H9 (cell line): ENCODE results near the gene SLC25A24. TPM values are rescaled to one million over a fixed set of nuclear protein-coding genes. Genes with fewer than 3 reads are reported as not detected.

Source experiments
- DNase-seq: peaks from one replicate; pipeline ENCODE4 v3.0.0-alpha.2; 2017
- H2AFZ ChIP-seq: one replicate; pipeline ENCODE4 v1.6.1; 2013; ENCODE audit warnings: mild to moderate bottlenecking, low read length, control low read depth, moderate library complexity
- H2AK5ac ChIP-seq: 2 replicates; pipeline ENCODE4 v1.6.1; 2013; ENCODE audit warnings: low read length, control low read depth, mixed read lengths; ENCODE audit not compliant: insufficient read length
- H2BK120ac ChIP-seq: one replicate; pipeline ENCODE4 v1.6.1; 2013; ENCODE audit warnings: low read depth, mild to moderate bottlenecking, low read length, control low read depth, inconsistent platforms; ENCODE audit not compliant: poor library complexity, severe bottlenecking
- H2BK12ac ChIP-seq: 2 replicates; pipeline ENCODE4 v1.6.1; 2013; ENCODE audit warnings: low read length, control low read depth, mixed read lengths, low read depth; ENCODE audit not compliant: insufficient read length
- H2BK15ac ChIP-seq: 2 replicates; pipeline ENCODE4 v1.6.1; 2013; ENCODE audit warnings: low read depth, low read length, control low read depth
- H2BK20ac ChIP-seq: one replicate; pipeline ENCODE4 v1.6.1; 2013; ENCODE audit warnings: low read depth, mild to moderate bottlenecking, low read length, control low read depth, inconsistent platforms; ENCODE audit not compliant: poor library complexity, severe bottlenecking
- H2BK5ac ChIP-seq: 2 replicates; pipeline ENCODE4 v1.6.1; 2013; ENCODE audit warnings: low read length, control low read depth, mixed read lengths; ENCODE audit not compliant: insufficient read length
- H3K14ac ChIP-seq: 2 replicates; pipeline ENCODE4 v1.6.1; 2013; ENCODE audit warnings: low read length, control low read depth; ENCODE audit not compliant: insufficient read depth
- H3K18ac ChIP-seq: 2 replicates; pipeline ENCODE4 v1.6.1; 2013; ENCODE audit warnings: low read depth, mild to moderate bottlenecking, mixed read lengths, low read length, control low read depth; ENCODE audit not compliant: insufficient read length
- H3K23ac ChIP-seq: 2 replicates; pipeline ENCODE4 v1.6.1; 2013; ENCODE audit warnings: low read length, control low read depth, mixed read lengths, low read depth; ENCODE audit not compliant: insufficient read length
- H3K23me2 ChIP-seq: 2 replicates; pipeline ENCODE4 v1.6.1; 2013; ENCODE audit warnings: low read depth, mild to moderate bottlenecking, mixed read lengths, low read length, control low read depth; ENCODE audit not compliant: insufficient read length, poor library complexity, severe bottlenecking
- H3K27ac ChIP-seq: 2 replicates; pipeline ENCODE4 v1.5.1; 2013; ENCODE audit warnings: low read length, control low read depth, mixed read lengths, low read depth; ENCODE audit not compliant: insufficient read length
- H3K27me3 ChIP-seq: 2 replicates; pipeline ENCODE4 v1.6.1; 2013; ENCODE audit warnings: low read length, control low read depth, inconsistent platforms; ENCODE audit not compliant: insufficient read depth
- H3K4ac ChIP-seq: 2 replicates; pipeline ENCODE4 v1.6.1; 2013; ENCODE audit warnings: low read depth, mild to moderate bottlenecking, control low read depth, inconsistent platforms, low read length, moderate library complexity
- H3K4me1 ChIP-seq: 2 replicates; pipeline ENCODE4 v1.6.1; 2013; ENCODE audit warnings: low read length, control low read depth, inconsistent platforms; ENCODE audit not compliant: insufficient read depth
- H3K4me2 ChIP-seq: 2 replicates; pipeline ENCODE4 v1.6.1; 2013; ENCODE audit warnings: low read length, control low read depth, mixed read lengths; ENCODE audit not compliant: insufficient read length, insufficient read depth
- H3K56ac ChIP-seq: 2 replicates; pipeline ENCODE4 v1.6.1; 2013; ENCODE audit warnings: low read depth, mild to moderate bottlenecking, mixed read lengths, low read length, control low read depth; ENCODE audit not compliant: insufficient read length
- H3K79me1 ChIP-seq: 2 replicates; pipeline ENCODE4 v1.6.1; 2013; ENCODE audit warnings: low read depth, mild to moderate bottlenecking, moderate library complexity, low read length, control low read depth, inconsistent platforms; ENCODE audit not compliant: insufficient read depth, poor library complexity, severe bottlenecking
- H3K79me2 ChIP-seq: 2 replicates; pipeline ENCODE4 v1.6.1; 2013; ENCODE audit warnings: low read length, control low read depth, inconsistent platforms; ENCODE audit not compliant: insufficient read depth
- H3K9ac ChIP-seq: 2 replicates; pipeline ENCODE4 v1.6.1; 2013; ENCODE audit warnings: low read length, control low read depth, mixed read lengths; ENCODE audit not compliant: insufficient read length; ENCODE audit errors: extremely low read depth
- H3K9me3 ChIP-seq: one replicate; pipeline ENCODE4 v1.6.1; 2013; ENCODE audit warnings: low read depth, low read length, inconsistent platforms; ENCODE audit not compliant: control insufficient read depth
- H3T11ph ChIP-seq: one replicate; pipeline ENCODE4 v1.6.1; 2013; ENCODE audit warnings: mild to moderate bottlenecking, low read length, control low read depth, inconsistent platforms
- H4K20me1 ChIP-seq: one replicate; pipeline ENCODE4 v1.6.1; 2013; ENCODE audit not compliant: control insufficient read depth, insufficient read length, insufficient read depth
- H4K5ac ChIP-seq: 2 replicates; pipeline ENCODE4 v1.6.1; 2013; ENCODE audit warnings: low read depth, mild to moderate bottlenecking, mixed read lengths, low read length, control low read depth; ENCODE audit not compliant: insufficient read length
- H4K8ac ChIP-seq: replicated peaks from 2 replicates; pipeline ENCODE4 v1.6.1; 2013; ENCODE audit warnings: low read length, control low read depth, mixed read lengths, low read depth; ENCODE audit not compliant: insufficient read length
- H4K91ac ChIP-seq: 2 replicates; pipeline ENCODE4 v1.6.1; 2013; ENCODE audit warnings: low read depth, mild to moderate bottlenecking, moderate library complexity, mixed read lengths, low read length, control low read depth; ENCODE audit not compliant: insufficient read length
- H3K27ac Mint-ChIP-seq, 3 experiments: 2 replicates in 2 of 3; 3 replicates in 1 of 3; pipeline ENCODE4 v1.8.0; 2020 to 2021; ENCODE audit warnings: mixed read lengths in 3 of 3, mild to moderate bottlenecking in 1 of 3, moderate library complexity in 1 of 3
- H3K27me3 Mint-ChIP-seq: 2 replicates; pipeline ENCODE4 v1.8.0; 2021; ENCODE audit warnings: low read depth, mild to moderate bottlenecking, moderate library complexity, mixed read lengths
- H3K36me3 Mint-ChIP-seq, 3 experiments: 2 replicates in 2 of 3; 3 replicates in 1 of 3; pipeline ENCODE4 v1.8.0; 2020 to 2021; ENCODE audit warnings: low read depth in 3 of 3, mixed read lengths in 3 of 3; ENCODE audit not compliant: insufficient read depth in 1 of 3
- H3K4me1 Mint-ChIP-seq, 2 experiments: 2 replicates each; pipeline ENCODE4 v1.8.0; 2020; ENCODE audit warnings: mixed read lengths in 2 of 2
- H3K4me3 Mint-ChIP-seq, 2 experiments: 2 replicates in 1 of 2; 3 replicates in 1 of 2; pipeline ENCODE4 v1.8.0; 2020 to 2021; ENCODE audit warnings: mild to moderate bottlenecking in 2 of 2, mixed read lengths in 2 of 2, moderate library complexity in 1 of 2
- H3K9me3 Mint-ChIP-seq, 2 experiments: 2 replicates in 1 of 2; 3 replicates in 1 of 2; pipeline ENCODE4 v1.8.0; 2020; ENCODE audit warnings: mild to moderate bottlenecking in 2 of 2, mixed read lengths in 2 of 2, moderate library complexity in 1 of 2
- CTCF ChIP-seq: fragments of 200-600 bp; sonication (generic); conservative IDR thresholded peaks from 3 replicates; pipeline ENCODE4 v1.8.0; 2021; ENCODE audit warnings: antibody characterized with exemption, mild to moderate bottlenecking
- WGBS: extraction: QIAGEN DNeasy Blood & Tissue Kit; methylation state at CpG from one replicate; pipeline ENCODE4 v1.1.7; 2013; ENCODE audit warnings: missing lambda C conversion rate, low lambda C conversion rate, mixed read lengths; ENCODE audit not compliant: insufficient read length; ENCODE audit errors: extremely low coverage; 5-methylcytosine and 5-hydroxymethylcytosine counted together
- total RNA-seq: library from RNA; stranded (reverse); gene quantifications from 2 replicates; pipeline ENCODE4 v1.2.1, GENCODE V29; 2021

Gene SLC25A24
- total RNA-seq, 1 experiment from 2014 or later = 35.1 TPM

GRCh38 chr1:108129999-108130398, 70.1 kb downstream of the SLC25A24 start:
- no peak overlapping the region for H3K4me2 ChIP-seq
- no peak overlapping the region for H3K27ac Mint-ChIP-seq
- no peak overlapping the region for H3K56ac ChIP-seq
- no peak overlapping the region for H2BK15ac ChIP-seq
- no peak overlapping the region for H2BK12ac ChIP-seq
- H3K9me3 ChIP-seq = peaks cover 10% of the 10 kb centered on the region
- peaks cover 2 to 5% of the 10 kb centered on the region in 2 experiments for H3K4me1 Mint-ChIP-seq
- H3K4me1 ChIP-seq = no peaks in the 10 kb centered on the region
- H2AFZ ChIP-seq = no peak overlapping the region
- H2BK120ac ChIP-seq = no peak overlapping the region
- no peak overlapping the region for H3K27ac ChIP-seq
- no peaks in the 10 kb centered on the region for H3K23me2 ChIP-seq
- no peak for TF ChIP-seq CTCF
- no peak overlapping the region for H3K18ac ChIP-seq
- H4K20me1 ChIP-seq = no peaks in the 10 kb centered on the region
- no peaks in the 10 kb centered on the region for H3K79me1 ChIP-seq
- H3K23ac ChIP-seq = no peak overlapping the region
- no peak overlapping the region for H3T11ph ChIP-seq
- no peak for DNase-seq
- H3K9me3 Mint-ChIP-seq = peaks cover 18 to 25% of the 10 kb centered on the region in 2 experiments
- H3K4ac ChIP-seq = no peak overlapping the region
- H3K27me3 Mint-ChIP-seq = no peaks in the 10 kb centered on the region
- H2BK5ac ChIP-seq = no peak overlapping the region
- H4K8ac ChIP-seq = no peak overlapping the region
- H4K5ac ChIP-seq = no peak overlapping the region
- no CpG with 5 or more reads among the region's 4 CpGs for WGBS
- no peak overlapping the region for H2BK20ac ChIP-seq
- H3K79me2 ChIP-seq = no peaks in the 10 kb centered on the region
- H2AK5ac ChIP-seq = peak overlapping the region; percentile 46
- peaks cover 19 to 35% (median 35%) of the 10 kb centered on the region in 3 experiments for H3K36me3 Mint-ChIP-seq
- no peak overlapping the region for H3K14ac ChIP-seq
- H3K9ac ChIP-seq = no peak overlapping the region
- H3K27me3 ChIP-seq = no peaks in the 10 kb centered on the region
- no peak overlapping the region for H3K4me3 Mint-ChIP-seq
- H4K91ac ChIP-seq = no peak overlapping the region
